Hepatocyte (in vitro differentiated cells): Measurements from ENCODE around the gene M6PR.

ENCODE experiments used
- CTCF ChIP-seq: fragments of 200-600 bp; sonication (generic); IDR thresholded peaks from 2 replicates; pipeline ENCODE4 v1.5.1; 2016; ENCODE audit warnings: antibody characterized with exemption, mild to moderate bottlenecking; ENCODE audit not compliant: poor library complexity
- EZH2 ChIP-seq: fragments of 200-600 bp; sonication (generic); IDR thresholded peaks from 2 replicates; pipeline ENCODE4 v1.6.1; 2016; ENCODE audit warnings: antibody characterized with exemption, mild to moderate bottlenecking, borderline replicate concordance
- EZH2phosphoT487 ChIP-seq: fragments of 200-600 bp; sonication (generic); IDR thresholded peaks from one replicate; pipeline ENCODE4 v1.6.1; 2018; ENCODE audit warnings: antibody characterized with exemption, mild to moderate bottlenecking, low read depth, moderate library complexity; ENCODE audit not compliant: unreplicated experiment, severe bottlenecking

- TF ChIP-seq CTCF (no peak), EZH2phosphoT487 (no peak), EZH2 (no peak)
These were observed 38.2 kb upstream of the M6PR start for GRCh38 chr12:8987685-8988084.
